GM12878 (cell line): ENCODE measurements around the gene RCC2. TPM values are rescaled to one million over a fixed set of nuclear protein-coding genes. Genes with fewer than 3 reads are reported as not detected.
A peak's percentile ranks its signal among the peaks of the same experiment; 100 is the strongest.
"Not testable (repeated sequence)": the region's sequence is repeated elsewhere in the genome, so short reads cannot be mapped to it uniquely, and the experiment has no call there.

Experiments
- ATAC-seq: fragments of 200-7000 bp; cut with Tn5 transposase; 3 replicates; pipeline ENCODE4 v1.9.1; 2020; ENCODE audit warnings: mild to moderate bottlenecking, moderate library complexity
- BruUV-seq: library from RNA; stranded (reverse); fragments of 400-500 nt; replicated peaks from 2 replicates; lab custom pipeline; 2021; lab: Mats Ljungman, UMichigan
- CTCF ChIA-PET: fragments of 300-600 bp; sonication (Branson Sonifier 250); formaldehyde crosslinking; extraction: SDS; loops from one replicate; lab custom pipeline; 2021; ENCODE audit warnings: inconsistent platforms; lab: Yijun Ruan, JAX
- POLR2A ChIA-PET: fragments of 350-600 bp; formaldehyde crosslinking; extraction: SDS; loops from one replicate; lab custom pipeline; 2021; ENCODE audit warnings: inconsistent platforms; lab: Charles Lee
- RAD21 ChIA-PET: fragments of 300-600 bp; sonication (Branson Sonifier 250); formaldehyde crosslinking; loops from one replicate; lab custom pipeline; 2023; ENCODE audit warnings: antibody characterized with exemption; ENCODE audit not compliant: unreplicated experiment; lab: Charles Lee
- SMC1A ChIA-PET: fragments of 300-600 bp; sonication (Branson Sonifier 250); formaldehyde crosslinking; loops from one replicate; lab custom pipeline; 2023; ENCODE audit not compliant: unreplicated experiment, uncharacterized antibody; lab: Charles Lee
- DNase-seq: peaks from one replicate; pipeline ENCODE4 v3.0.0-alpha.2; 2011; ENCODE audit warnings: low read depth, low spot score
- FAIRE-seq: peaks from 3 replicates; lab custom pipeline; 2011; peaks lifted over from hg19 to GRCh38; lab: Jason Lieb, UNC
- H2AFZ ChIP-seq: 2 replicates; pipeline ENCODE4 v1.6.0; 2011; ENCODE audit warnings: low read depth, low read length, control low read depth; ENCODE audit not compliant: control insufficient read depth
- H3K27ac ChIP-seq: 2 replicates; pipeline ENCODE4 v1.5.1; 2011; ENCODE audit warnings: control low read depth; ENCODE audit not compliant: control insufficient read depth, insufficient read depth
- H3K27me3 ChIP-seq, 2 experiments: replicated peaks in 1 of 2; 2 replicates each; pipeline versions ENCODE4 v1.6.0 to v1.6.1; 2011; ENCODE audit warnings: low read length in 1 of 2; ENCODE audit not compliant: control insufficient read depth in 2 of 2, insufficient read depth in 2 of 2
- H3K36me3 ChIP-seq, 2 experiments: 2 replicates each; pipeline ENCODE4 v1.5.1; 2011; ENCODE audit warnings: low read length in 1 of 2; ENCODE audit not compliant: control insufficient read depth in 2 of 2, insufficient read depth in 2 of 2
- H3K4me1 ChIP-seq: 2 replicates; pipeline ENCODE4 v1.6.1; 2011; ENCODE audit warnings: mild to moderate bottlenecking, low read length, moderate library complexity, mixed read lengths; ENCODE audit not compliant: control insufficient read depth, insufficient read depth
- H3K4me2 ChIP-seq: 2 replicates; pipeline ENCODE4 v1.6.0; 2011; ENCODE audit warnings: control low read depth; ENCODE audit not compliant: control insufficient read depth, insufficient read depth
- H3K4me3 ChIP-seq: fragments of 200-600 bp; sonication (generic); 2 replicates; pipeline ENCODE4 v1.5.1; 2016
- H3K79me2 ChIP-seq: 2 replicates; pipeline ENCODE4 v1.6.0; 2011; ENCODE audit warnings: low read length; ENCODE audit not compliant: control insufficient read depth, insufficient read depth
- H3K9ac ChIP-seq: 2 replicates; pipeline ENCODE4 v1.8.0; 2011; ENCODE audit warnings: low read length, control low read depth, mixed read lengths; ENCODE audit not compliant: control insufficient read depth, insufficient read depth
- H3K9me3 ChIP-seq: replicated peaks from 3 replicates; pipeline ENCODE4 v1.5.1; 2011; ENCODE audit warnings: mild to moderate bottlenecking, low read length; ENCODE audit not compliant: control insufficient read depth, insufficient read depth
- H4K20me1 ChIP-seq: 2 replicates; pipeline ENCODE4 v1.6.0; 2011; ENCODE audit not compliant: control insufficient read depth, insufficient read depth
- GATAD2B ChIP-seq: fragments of 450-650 bp; conservative IDR thresholded peaks from 2 replicates; pipeline ENCODE4 v1.6.1; 2017; ENCODE audit warnings: low read depth, mild to moderate bottlenecking, moderate library complexity
- HDGF ChIP-seq: fragments of 450-650 bp; IDR thresholded peaks from 2 replicates; pipeline ENCODE4 v1.6.1; 2016; ENCODE audit warnings: antibody characterized with exemption
- POLR2A ChIP-seq: IDR thresholded peaks from 2 replicates; pipeline ENCODE4 v1.6.1; 2011; ENCODE audit warnings: low read depth, mild to moderate bottlenecking, low read length
- POLR2AphosphoS5 ChIP-seq: IDR thresholded peaks from 2 replicates; pipeline ENCODE4 v1.6.1; 2011; ENCODE audit warnings: mild to moderate bottlenecking, low read length, inconsistent platforms
- RAD21 ChIP-seq: IDR thresholded peaks from 2 replicates; pipeline ENCODE4 v1.6.1; 2011; ENCODE audit warnings: mild to moderate bottlenecking, low read depth, low read length, moderate library complexity; ENCODE audit not compliant: insufficient read depth
- SMAD1 ChIP-seq: fragments of 450-650 bp; IDR thresholded peaks from 2 replicates; pipeline ENCODE4 v1.6.1; 2018; ENCODE audit warnings: mild to moderate bottlenecking, low read depth; ENCODE audit not compliant: partially characterized antibody
- SMC3 ChIP-seq: IDR thresholded peaks from 2 replicates; pipeline ENCODE4 v1.6.1; 2011; ENCODE audit warnings: low read length, improper control_type of control experiment, borderline replicate concordance
- YY1 ChIP-seq: IDR thresholded peaks from 2 replicates; pipeline ENCODE4 v1.6.1; 2011; ENCODE audit warnings: low read depth, mild to moderate bottlenecking, low read length
- ZNF274 ChIP-seq: IDR thresholded peaks from one replicate; pipeline ENCODE4 v1.8.0; 2011; ENCODE audit not compliant: insufficient read length, insufficient read depth
- WGBS: methylation state at CpG from one replicate; pipeline ENCODE4 v1.1.6; 2016; ENCODE audit warnings: low lambda C conversion rate; ENCODE audit not compliant: insufficient replicate concordance, insufficient coverage; ENCODE audit errors: missing lambda C conversion rate; 5-methylcytosine and 5-hydroxymethylcytosine counted together
- in situ Hi-C: fragments of 300-500 bp; cut with MboI; formaldehyde crosslinking; loops from 9 replicates; pipeline ENCODE4 v1.14.3; 2018; ENCODE audit warnings: mixed read lengths
- intact Hi-C: fragments of 100-400 bp; cut with micrococcal nuclease; formaldehyde crosslinking; loops from one replicate; pipeline ENCODE4 v1.14.2; 2022; ENCODE audit not compliant: unreplicated experiment
- polyA plus RNA-seq, 11 experiments: library from polyadenylated mRNA; depleted of rRNA in 4 of 11; unstranded in 6 of 11; stranded (reverse) in 5 of 11; fragments of >200 nt; fragmentation: Nextera tagmentation in 4 of 11; fragmentation: Illumina TruSeq in 1 of 11; extraction: Ambion mirVana in 4 of 11; extraction: Trizol in 1 of 11; gene quantifications; 1 replicate in 1 of 11; 2 replicates in 10 of 11; pipeline versions ENCODE4 v1.2.1 to v1.2.3, GENCODE V29; 2011 to 2016; ENCODE audit warnings: inconsistent platforms in 2 of 11, missing spikeins in 2 of 11, low read depth in 1 of 11
- total RNA-seq, 4 experiments: library from RNA; depleted of rRNA in 3 of 4; stranded (reverse); fragments of >200 nt in 3 of 4; fragmentation: Illumina TruSeq in 1 of 4; extraction: Trizol in 1 of 4; gene quantifications; 2 replicates each; pipeline versions ENCODE4 v1.2.1 to v1.2.3, GENCODE V29; 2013 to 2021
- TF ChIP-seq, protein P1 (sequence below), 3 experiments: IDR thresholded peaks in 2 of 3; conservative IDR thresholded peaks in 1 of 3; 2 replicates each; pipeline ENCODE4 v1.5.1; 2011; ENCODE audit warnings: low read depth in 3 of 3, low read length in 3 of 3, mild to moderate bottlenecking in 3 of 3, control low read depth in 2 of 3, moderate library complexity in 2 of 3, inconsistent platforms in 1 of 3, mixed read lengths in 1 of 3; ENCODE audit not compliant: control insufficient read depth in 2 of 3, insufficient read depth in 1 of 3; ENCODE audit errors: extremely low read depth in 1 of 3
- TF ChIP-seq, protein P2 (sequence below): fragments of 450-650 bp; IDR thresholded peaks from 2 replicates; pipeline ENCODE4 v1.6.1; 2016; ENCODE audit warnings: mild to moderate bottlenecking

Gene RCC2
- total and polyA plus RNA-seq, 10 of the 15 experiments (the other 5 are each of a cell fraction or from before 2014, with no cell fraction given) = 10.7 to 176 (median 85.5) TPM

GRCh38 chr1:17406760-17407475 is 32.6 kb downstream of the RCC2 start:
- in situ Hi-C loops, FAIRE-seq, H3K4me2 ChIP-seq, DNase-seq, H3K27me3 ChIP-seq, intact Hi-C loops, H3K9me3 ChIP-seq, H2AFZ ChIP-seq, H3K4me1 ChIP-seq, BruUV-seq, H3K9ac ChIP-seq, H3K4me3 ChIP-seq, SMC1A ChIA-PET, H3K27ac ChIP-seq, RAD21 ChIA-PET, POLR2A ChIA-PET, H3K79me2 ChIP-seq, ATAC-seq, H4K20me1 ChIP-seq: not testable (repeated sequence)
- 0 out of 2 replicates have a peak, but pooled peaks have one; percentile 15 for TF ChIP-seq POLR2A
- CTCF ChIA-PET = interaction anchor here (0.6 to 1.6 kb wide), 6 partner anchors 10 to 281 kb away, joined by 3 to 4 read pairs (median 4); no protein-coding TSS in a partner anchor
- WGBS = 94% methylated on average over 16 of the region's 16 CpGs
- peaks cover 22 to 27% of the 10 kb centered on the region in 2 experiments; a peak in 3 of 4 replicates for H3K36me3 ChIP-seq

DNA sequence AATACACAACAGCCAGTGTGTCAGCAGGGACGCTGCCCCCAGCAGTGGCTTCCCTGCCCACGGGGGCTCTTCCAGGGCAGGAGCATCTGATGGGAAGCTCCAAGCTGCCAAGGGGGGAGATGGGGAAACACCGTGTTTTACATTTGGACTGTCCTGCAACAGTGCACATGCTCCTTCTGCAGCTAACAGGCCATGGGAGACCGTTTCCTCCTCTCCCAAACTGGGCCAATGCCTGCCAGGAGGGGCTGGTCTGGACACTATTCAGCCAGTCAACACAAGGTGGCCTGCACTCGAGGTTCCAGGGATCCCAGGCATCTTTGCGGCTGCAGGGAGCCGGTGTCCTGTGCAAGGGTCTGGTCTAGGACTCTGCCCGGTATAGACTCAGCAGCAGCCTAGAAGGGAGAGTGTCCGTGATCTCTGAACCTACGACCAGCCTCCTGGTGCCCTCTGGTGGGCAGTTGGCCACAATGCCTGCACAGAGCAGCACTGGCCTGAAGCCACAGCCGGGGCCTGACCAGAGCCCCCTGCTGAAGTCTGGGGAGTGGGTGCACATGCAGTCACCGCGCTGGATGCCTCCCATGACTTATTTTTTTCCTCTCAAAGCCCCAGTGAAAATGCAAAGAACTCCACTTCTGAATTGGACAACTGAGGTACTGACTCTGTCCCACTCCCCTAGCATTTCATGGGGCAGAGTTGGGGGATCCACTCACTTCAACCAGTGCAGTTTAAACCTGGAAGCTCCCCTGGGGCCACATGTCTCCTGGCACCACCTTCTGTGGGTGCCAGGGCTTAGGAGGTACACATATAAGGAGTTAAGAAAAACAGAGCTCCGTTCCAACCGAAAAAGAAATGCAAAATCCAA is 33.3 kb downstream of the RCC2 start:
- in situ Hi-C loops = no loop called here
- BruUV-seq = no TSS peak
- H3K27ac ChIP-seq = no peak overlapping the region
- intact Hi-C loops = no loop called here
- 51% methylated on average over 15 of the region's 15 CpGs for WGBS
- ATAC-seq (peak; percentile 96), FAIRE-seq (peak; percentile 59), DNase-seq (no peak)
- no peaks in the 10 kb centered on the region for H3K79me2 ChIP-seq
- no peak overlapping the region for H2AFZ ChIP-seq
- CTCF ChIA-PET = interaction anchor here (0.6 to 1.6 kb wide), 8 partner anchors 9 to 280 kb away, joined by 3 to 4 read pairs (median 4); no protein-coding TSS in a partner anchor
- SMC1A ChIA-PET = no interaction called here
- no peak overlapping the region for H3K4me3 ChIP-seq
- H3K27me3 ChIP-seq = no peaks in the 10 kb centered on the region
- H3K4me1 ChIP-seq = no peaks in the 10 kb centered on the region
- peaks cover 21 to 24% of the 10 kb centered on the region in 2 experiments; a peak in 3 of 4 replicates for H3K36me3 ChIP-seq
- H3K9me3 ChIP-seq = no peaks in the 10 kb centered on the region
- H3K9ac ChIP-seq = no peak overlapping the region
- POLR2A ChIA-PET = no interaction called here
- RAD21 ChIA-PET = no interaction called here
- H4K20me1 ChIP-seq = no peaks in the 10 kb centered on the region; the same call in 1 of the 2 replicates
- no peak overlapping the region for H3K4me2 ChIP-seq
- TF ChIP-seq, protein P1, sequence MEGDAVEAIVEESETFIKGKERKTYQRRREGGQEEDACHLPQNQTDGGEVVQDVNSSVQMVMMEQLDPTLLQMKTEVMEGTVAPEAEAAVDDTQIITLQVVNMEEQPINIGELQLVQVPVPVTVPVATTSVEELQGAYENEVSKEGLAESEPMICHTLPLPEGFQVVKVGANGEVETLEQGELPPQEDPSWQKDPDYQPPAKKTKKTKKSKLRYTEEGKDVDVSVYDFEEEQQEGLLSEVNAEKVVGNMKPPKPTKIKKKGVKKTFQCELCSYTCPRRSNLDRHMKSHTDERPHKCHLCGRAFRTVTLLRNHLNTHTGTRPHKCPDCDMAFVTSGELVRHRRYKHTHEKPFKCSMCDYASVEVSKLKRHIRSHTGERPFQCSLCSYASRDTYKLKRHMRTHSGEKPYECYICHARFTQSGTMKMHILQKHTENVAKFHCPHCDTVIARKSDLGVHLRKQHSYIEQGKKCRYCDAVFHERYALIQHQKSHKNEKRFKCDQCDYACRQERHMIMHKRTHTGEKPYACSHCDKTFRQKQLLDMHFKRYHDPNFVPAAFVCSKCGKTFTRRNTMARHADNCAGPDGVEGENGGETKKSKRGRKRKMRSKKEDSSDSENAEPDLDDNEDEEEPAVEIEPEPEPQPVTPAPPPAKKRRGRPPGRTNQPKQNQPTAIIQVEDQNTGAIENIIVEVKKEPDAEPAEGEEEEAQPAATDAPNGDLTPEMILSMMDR (IDR thresholded peaks at IDR 0.05 in 2 of 3, conservative IDR thresholded peaks at IDR 0.05 in 1 of 3; ENCODE audit: control insufficient read depth in 2 of 3, extremely low read depth in 1 of 3, insufficient read depth in 1 of 3, low read depth in 3 of 3, low read length in 3 of 3) = peak; percentile 67 to 89 (median 69)
- peak; percentile 73 for TF ChIP-seq POLR2AphosphoS5
- peak; percentile 68 for TF ChIP-seq POLR2A
- TF ChIP-seq, protein P2, sequence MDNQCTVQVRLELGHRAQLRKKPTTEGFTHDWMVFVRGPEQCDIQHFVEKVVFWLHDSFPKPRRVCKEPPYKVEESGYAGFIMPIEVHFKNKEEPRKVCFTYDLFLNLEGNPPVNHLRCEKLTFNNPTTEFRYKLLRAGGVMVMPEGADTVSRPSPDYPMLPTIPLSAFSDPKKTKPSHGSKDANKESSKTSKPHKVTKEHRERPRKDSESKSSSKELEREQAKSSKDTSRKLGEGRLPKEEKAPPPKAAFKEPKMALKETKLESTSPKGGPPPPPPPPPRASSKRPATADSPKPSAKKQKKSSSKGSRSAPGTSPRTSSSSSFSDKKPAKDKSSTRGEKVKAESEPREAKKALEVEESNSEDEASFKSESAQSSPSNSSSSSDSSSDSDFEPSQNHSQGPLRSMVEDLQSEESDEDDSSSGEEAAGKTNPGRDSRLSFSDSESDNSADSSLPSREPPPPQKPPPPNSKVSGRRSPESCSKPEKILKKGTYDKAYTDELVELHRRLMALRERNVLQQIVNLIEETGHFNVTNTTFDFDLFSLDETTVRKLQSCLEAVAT = no peak
- TF ChIP-seq HDGF = no peak
- TF ChIP-seq GATAD2B = no peak
- no peak for TF ChIP-seq ZNF274
- 0 out of 2 replicates have a peak, but pooled peaks have one; percentile 22 for TF ChIP-seq YY1
- TF ChIP-seq SMC3 = peak; percentile 28; the same call in 1 of the 2 replicates
- no peak for TF ChIP-seq SMAD1
- peak; percentile 42 for TF ChIP-seq RAD21
